ENCODE measurements around the gene KLK5. TPM values are rescaled to one million over a fixed set of nuclear protein-coding genes. Genes with fewer than 3 reads are reported as not detected.

Gene KLK5
- total and polyA plus RNA-seq, 2 donors (not counting 1 experiment from before 2014, with no cell fraction given), result not detected

- no peak for TF ChIP-seq EZH2 (IDR thresholded peaks at IDR 0.05; ENCODE audit: borderline replicate concordance, insufficient read depth, low read depth, low read length, poor library complexity, severe bottlenecking)
- TF ChIP-seq CTCF (IDR thresholded peaks at IDR 0.05), result no peak
- Histone ChIP-seq H3K4me2 (replicated peaks; ENCODE audit: low read depth, low read length, poor library complexity, severe bottlenecking) (no peak within 1 kb of the TSS), H3K9me3 (ENCODE audit: control extremely low read depth in 1 of 3, control insufficient read depth in 2 of 3, insufficient read depth in 1 of 3, low read length in 2 of 3) (peaks cover 0 to 3% (median 0%) of the 10 kb centered on the region in 3 donors), H3K27ac (ENCODE audit: low read length in 2 of 2) (no peak within 1 kb of the TSS), H3K4me3 (ENCODE audit: control extremely low read depth in 1 of 5, extremely low read depth in 1 of 5, insufficient read depth in 1 of 5, low read depth in 2 of 5, low read length in 4 of 5) (no peak within 1 kb of the TSS), H4K20me1 (ENCODE audit: control insufficient read depth, insufficient read depth, low read length, poor library complexity, severe bottlenecking) (no peaks in the 10 kb centered on the region), H2AFZ (ENCODE audit: insufficient read depth, low read depth, low read length, poor library complexity, severe bottlenecking) (no peak within 1 kb of the TSS), H3K36me3 (replicated peaks in 1 of 2; ENCODE audit: control extremely low read depth in 1 of 2, control insufficient read depth in 1 of 2, extremely low read depth in 1 of 2, insufficient read depth in 2 of 2, low read length in 1 of 2) (no peaks in the 10 kb centered on the region), H3K79me2 (ENCODE audit: control insufficient read depth, insufficient read depth, low read length) (no peaks in the 10 kb centered on the region), H3K9ac (ENCODE audit: low read length) (no peak within 1 kb of the TSS), H3K27me3 (replicated peaks in 1 of 4; ENCODE audit: control extremely low read depth in 1 of 4, control insufficient read depth in 3 of 4, insufficient read depth in 4 of 4, low read length in 3 of 4) (peaks cover 0 to 7% (median 0%) of the 10 kb centered on the region in 4 experiments), H3K4me1 (ENCODE audit: control insufficient read depth in 2 of 2, insufficient read depth in 2 of 2, low read length in 2 of 2) (no peaks in the 10 kb centered on the region)
- Mint-ChIP-seq H3K4me3 (no peak within 1 kb of the TSS), H3K27ac (no peak within 1 kb of the TSS), H3K9me3 (ENCODE audit: insufficient read depth) (peaks cover 4% of the 10 kb centered on the region), H3K4me1 (no peaks in the 10 kb centered on the region), H3K27me3 (peaks cover 58% of the 10 kb centered on the region)
- DNase-seq (no peak), ATAC-seq (ENCODE audit: low read depth) (no peak)
- CTCF ChIA-PET, result no interaction called here
- POLR2A ChIA-PET, result no interaction called here
- WGBS (ENCODE audit: insufficient coverage), result 17% methylated on average over 28 of the region's 28 CpGs
- intact Hi-C loops (cut with micrococcal nuclease), result no loop called here
Observed at GRCh38 chr19:50983625-50984292, 30.9 kb upstream of the KLK5 start, which contains the start of gene KLK7. TSS of gene KLK7 (minus strand) at chr19:50983917. CDS start at chr19:50982399, 1,518 bp downstream.

GRCh38 chr19:50982186-50982585 lies 29.3 kb upstream of the KLK5 start:
- CTCF ChIA-PET, result no interaction called here
- Histone ChIP-seq H3K27ac (ENCODE audit: low read length in 2 of 2) (no peak overlapping the region), H3K79me2 (ENCODE audit: control insufficient read depth, insufficient read depth, low read length) (no peaks in the 10 kb centered on the region), H3K36me3 (replicated peaks in 1 of 2; ENCODE audit: control extremely low read depth in 1 of 2, control insufficient read depth in 1 of 2, extremely low read depth in 1 of 2, insufficient read depth in 2 of 2, low read length in 1 of 2) (no peaks in the 10 kb centered on the region), H3K9me3 (ENCODE audit: control extremely low read depth in 1 of 3, control insufficient read depth in 2 of 3, insufficient read depth in 1 of 3, low read length in 2 of 3) (peaks cover 0 to 3% (median 0%) of the 10 kb centered on the region in 3 donors), H3K9ac (ENCODE audit: low read length) (no peak overlapping the region), H3K27me3 (replicated peaks in 1 of 4; ENCODE audit: control extremely low read depth in 1 of 4, control insufficient read depth in 3 of 4, insufficient read depth in 4 of 4, low read length in 3 of 4) (peaks cover 0 to 16% (median 0%) of the 10 kb centered on the region in 4 experiments), H3K4me2 (replicated peaks; ENCODE audit: low read depth, low read length, poor library complexity, severe bottlenecking) (no peak overlapping the region), H2AFZ (ENCODE audit: insufficient read depth, low read depth, low read length, poor library complexity, severe bottlenecking) (no peak overlapping the region), H3K4me3 (ENCODE audit: control extremely low read depth in 1 of 5, extremely low read depth in 1 of 5, insufficient read depth in 1 of 5, low read depth in 2 of 5, low read length in 4 of 5) (no peak overlapping the region), H3K4me1 (ENCODE audit: control insufficient read depth in 2 of 2, insufficient read depth in 2 of 2, low read length in 2 of 2) (no peaks in the 10 kb centered on the region), H4K20me1 (ENCODE audit: control insufficient read depth, insufficient read depth, low read length, poor library complexity, severe bottlenecking) (no peaks in the 10 kb centered on the region)
- no peak overlapping the region for H3K27ac Mint-ChIP-seq
- H3K9me3 Mint-ChIP-seq (ENCODE audit: insufficient read depth), result peaks cover 4% of the 10 kb centered on the region
- POLR2A ChIA-PET, result no interaction called here
- 91% methylated on average over 2 of the region's 4 CpGs for WGBS (ENCODE audit: insufficient coverage)
- ATAC-seq (ENCODE audit: low read depth) (no peak), DNase-seq (no peak)
- H3K4me3 Mint-ChIP-seq, result no peak overlapping the region
- peaks cover 59% of the 10 kb centered on the region for H3K27me3 Mint-ChIP-seq
- H3K4me1 Mint-ChIP-seq, result no peaks in the 10 kb centered on the region
- no peak for TF ChIP-seq EZH2 (IDR thresholded peaks at IDR 0.05; ENCODE audit: borderline replicate concordance, insufficient read depth, low read depth, low read length, poor library complexity, severe bottlenecking)
- no peak for TF ChIP-seq CTCF (IDR thresholded peaks at IDR 0.05)
- intact Hi-C loops (cut with micrococcal nuclease), result no loop called here
